B cell (primary cell): ENCODE results near the gene ABCG1. TPM values are rescaled to one million over a fixed set of nuclear protein-coding genes. Genes with fewer than 3 reads are reported as not detected.

Experiments
- ATAC-seq: fragments of 200-7000 bp; cut with Tn5 transposase; one replicate; pipeline ENCODE4 v1.10.0; 2021; ENCODE audit warnings: low read depth, mild to moderate bottlenecking, moderate number of reproducible peaks, moderate library complexity
- CTCF ChIA-PET: fragments of 350-600 bp; sonication (Branson Sonifier 250); formaldehyde crosslinking; loops from one replicate; lab custom pipeline; 2021; ENCODE audit warnings: antibody characterized with exemption, inconsistent platforms; lab: Charles Lee
- POLR2A ChIA-PET: fragments of 350-600 bp; sonication (Branson Sonifier 250); formaldehyde crosslinking; loops from one replicate; lab custom pipeline; 2021; ENCODE audit warnings: antibody characterized with exemption; lab: Charles Lee
- DNase-seq: peaks from one replicate; pipeline ENCODE4 v3.0.0; 2013
- H2AFZ ChIP-seq: 2 replicates; pipeline ENCODE4 v1.6.1; 2012; ENCODE audit warnings: mild to moderate bottlenecking, low read depth, low read length; ENCODE audit not compliant: insufficient read depth, poor library complexity, severe bottlenecking
- H3K27ac ChIP-seq, 2 donors: 1 replicate in 1 of 2; 2 replicates in 1 of 2; pipeline ENCODE4 v1.5.1; 2012 to 2013; ENCODE audit warnings: low read length in 2 of 2, mild to moderate bottlenecking in 2 of 2, moderate library complexity in 1 of 2
- H3K27me3 ChIP-seq, 4 experiments: fragments of 200-600 bp in 1 of 4; sonication (generic) in 1 of 4; replicated peaks in 1 of 4; 1 replicate in 2 of 4; 2 replicates in 2 of 4; pipeline versions ENCODE4 v1.6.1 to v1.7.0; 2013 to 2016; ENCODE audit warnings: low read length in 3 of 4, mild to moderate bottlenecking in 2 of 4, mixed read lengths in 1 of 4, moderate library complexity in 1 of 4; ENCODE audit not compliant: insufficient read depth in 4 of 4, control insufficient read depth in 3 of 4; ENCODE audit errors: control extremely low read depth in 1 of 4
- H3K36me3 ChIP-seq, 2 experiments: replicated peaks in 1 of 2; 1 replicate in 1 of 2; 2 replicates in 1 of 2; pipeline versions ENCODE4 v1.6.1 to v1.7.1; 2013; ENCODE audit warnings: low read length in 1 of 2; ENCODE audit not compliant: insufficient read depth in 2 of 2, control insufficient read depth in 1 of 2; ENCODE audit errors: control extremely low read depth in 1 of 2, extremely low read depth in 1 of 2
- H3K4me1 ChIP-seq, 2 donors: fragments of 200-600 bp in 1 of 2; sonication (generic) in 1 of 2; 1 replicate in 1 of 2; 2 replicates in 1 of 2; pipeline versions ENCODE4 v1.5.1 to v1.6.1; 2013 to 2017; ENCODE audit warnings: low read length in 2 of 2; ENCODE audit not compliant: control insufficient read depth in 2 of 2, insufficient read depth in 2 of 2
- H3K4me2 ChIP-seq: replicated peaks from 2 replicates; pipeline ENCODE3; 2012; ENCODE audit warnings: mild to moderate bottlenecking, low read depth, low read length; ENCODE audit not compliant: poor library complexity, severe bottlenecking
- H3K4me3 ChIP-seq, 5 experiments: fragments of 200-600 bp in 1 of 5; sonication (generic) in 1 of 5; 1 replicate in 3 of 5; 2 replicates in 2 of 5; pipeline versions ENCODE4 v1.5.1 to v1.7.0; 2011 to 2016; ENCODE audit warnings: low read length in 4 of 5, mild to moderate bottlenecking in 4 of 5, low read depth in 2 of 5, control low read depth in 1 of 5, moderate library complexity in 1 of 5; ENCODE audit not compliant: insufficient read depth in 1 of 5; ENCODE audit errors: control extremely low read depth in 1 of 5, extremely low read depth in 1 of 5
- H3K79me2 ChIP-seq: fragments of 200-600 bp; sonication (generic); one replicate; pipeline ENCODE4 v1.6.0; 2016; ENCODE audit warnings: low read length; ENCODE audit not compliant: control insufficient read depth, insufficient read depth
- H3K9ac ChIP-seq: fragments of 200-600 bp; sonication (generic); 2 replicates; pipeline ENCODE4 v1.6.1; 2017; ENCODE audit warnings: mild to moderate bottlenecking, low read length, moderate library complexity
- H3K9me3 ChIP-seq, 3 donors: one replicate each; pipeline versions ENCODE4 v1.6.1 to v1.7.1; 2013; ENCODE audit warnings: low read length in 2 of 3; ENCODE audit not compliant: control insufficient read depth in 2 of 3, insufficient read depth in 1 of 3; ENCODE audit errors: control extremely low read depth in 1 of 3
- H4K20me1 ChIP-seq: 2 replicates; pipeline ENCODE4 v1.6.0; 2012; ENCODE audit warnings: mild to moderate bottlenecking, low read length; ENCODE audit not compliant: insufficient read depth, control insufficient read depth, poor library complexity, severe bottlenecking
- H3K27ac Mint-ChIP-seq: one replicate; pipeline ENCODE4 v1.8.0; 2021; ENCODE audit warnings: mixed read lengths
- H3K27me3 Mint-ChIP-seq: one replicate; pipeline ENCODE4 v1.8.0; 2021; ENCODE audit warnings: mixed read lengths
- H3K4me1 Mint-ChIP-seq: one replicate; pipeline ENCODE4 v1.8.0; 2021; ENCODE audit warnings: mixed read lengths
- H3K4me3 Mint-ChIP-seq: one replicate; pipeline ENCODE4 v1.8.0; 2021; ENCODE audit warnings: mixed read lengths
- H3K9me3 Mint-ChIP-seq: one replicate; pipeline ENCODE4 v1.8.0; 2022; ENCODE audit warnings: mixed read lengths; ENCODE audit not compliant: insufficient read depth
- CTCF ChIP-seq: fragments of 200-600 bp; IDR thresholded peaks from one replicate; pipeline ENCODE4 v1.8.0; 2022; ENCODE audit warnings: antibody characterized with exemption, mild to moderate bottlenecking
- EZH2 ChIP-seq: IDR thresholded peaks from 2 replicates; pipeline ENCODE4 v1.6.1; 2012; ENCODE audit warnings: borderline replicate concordance, low read depth, mild to moderate bottlenecking, moderate library complexity, low read length; ENCODE audit not compliant: insufficient read depth, poor library complexity, severe bottlenecking
- WGBS: methylation state at CpG from one replicate; pipeline ENCODE4 v1.1.5; 2013; ENCODE audit warnings: missing lambda C conversion rate; ENCODE audit not compliant: insufficient coverage; 5-methylcytosine and 5-hydroxymethylcytosine counted together
- intact Hi-C: fragments of 100-400 bp; cut with micrococcal nuclease; formaldehyde crosslinking; loops from one replicate; pipeline ENCODE4 v1.10.0; 2022
- polyA plus RNA-seq: library from polyadenylated mRNA; depleted of rRNA; stranded (reverse); fragments of >200 nt; gene quantifications from 2 replicates; pipeline ENCODE4 v1.2.3, GENCODE V29; 2012
- total RNA-seq, 2 donors: library from RNA; stranded (reverse); fragments of 120-200 nt in 1 of 2; gene quantifications; 1 replicate in 1 of 2; 2 replicates in 1 of 2; pipeline versions ENCODE4 v1.2.3 to v1.2.4, GENCODE V29; 2013 to 2022

Gene ABCG1
- total and polyA plus RNA-seq, 2 donors (not counting 1 experiment from before 2014, with no cell fraction given), result 8.7 to 27.5 TPM

- peak overlapping the region; percentile 43 for H2AFZ ChIP-seq
- ChIA-PET POLR2A (interaction anchor here (0.6 to 1.9 kb wide), 4 partner anchors 15 to 24 kb away, joined by 3 to 10 read pairs (median 4); no protein-coding TSS in a partner anchor), CTCF (interaction anchor here (0.6 to 4.7 kb wide), 12 partner anchors 14 to 302 kb away, joined by 3 to 36 read pairs (median 6); partner anchors contain the start of gene ABCG1)
- H3K4me1 ChIP-seq, result peaks cover 77 to 90% of the 10 kb centered on the region in 2 donors
- peak overlapping the region; percentile 91 for H3K4me2 ChIP-seq
- TF ChIP-seq CTCF (no peak), EZH2 (no peak)
- H3K79me2 ChIP-seq, result peaks cover 77% of the 10 kb centered on the region
- DNase-seq, result peak; percentile 91
- H3K27ac ChIP-seq, result peak overlapping the region; percentile 93 to 98
- H3K4me3 ChIP-seq, result peak overlapping the region; percentile 5 to 62 (median 56)
- Mint-ChIP-seq H3K4me1 (peaks cover 90% of the 10 kb centered on the region), H3K27ac (peak overlapping the region; percentile 93), H3K4me3 (peak overlapping the region; percentile 82), H3K27me3 (no peaks in the 10 kb centered on the region), H3K9me3 (no peaks in the 10 kb centered on the region)
- peaks cover 39% of the 10 kb centered on the region for H4K20me1 ChIP-seq
- H3K9me3 ChIP-seq, result no peaks in the 10 kb centered on the region
- peaks cover 0 to 9% of the 10 kb centered on the region in 2 experiments for H3K36me3 ChIP-seq
- ATAC-seq, result peak; percentile 67
- H3K9ac ChIP-seq, result peak overlapping the region; percentile 56
- intact Hi-C loops, result loop anchor here (1.0 to 10.0 kb wide), 3 partner anchors 8 to 870 kb away; partner anchors contain the start of genes MX2 and ZBTB21
- no peaks in the 10 kb centered on the region for H3K27me3 ChIP-seq
- 6% methylated on average over 73 of the region's 73 CpGs for WGBS
Measured at GRCh38 chr21:42234464-42235241, 15.7 kb downstream of the ABCG1 start.
